HL-60 (cell line): ENCODE measurements around the gene CCM2L.

Experiments
- DNase-seq, 2 experiments: peaks; one replicate each; pipeline ENCODE4 v3.0.0-alpha.2; 2010 to 2020; ENCODE audit warnings: low read depth in 1 of 2, low spot score in 1 of 2
- H3K27ac ChIP-seq: fragments of 250-450 bp; sonication (Bioruptor Pico); replicated peaks from 2 replicates; pipeline ENCODE4 v1.5.1; 2020; ENCODE audit warnings: mild to moderate bottlenecking, moderate library complexity
- H3K27me3 ChIP-seq: fragments of 250-450 bp; sonication (Bioruptor Pico); 2 replicates; pipeline ENCODE4 v1.5.1; 2021; ENCODE audit warnings: mild to moderate bottlenecking, moderate library complexity; ENCODE audit not compliant: insufficient read depth, poor library complexity, severe bottlenecking
- H3K4me3 ChIP-seq: replicated peaks from 2 replicates; pipeline ENCODE4 v1.5.1; 2011; ENCODE audit warnings: mild to moderate bottlenecking, control low read depth, low read length; ENCODE audit not compliant: insufficient read depth
- CTCF ChIP-seq: IDR thresholded peaks from one replicate; pipeline ENCODE4 v1.5.1; 2011; ENCODE audit warnings: low read length, control low read depth, inconsistent platforms; ENCODE audit not compliant: insufficient read depth
- GABPA ChIP-seq: IDR thresholded peaks from 2 replicates; pipeline ENCODE4 v1.6.1; 2012; ENCODE audit warnings: low read depth
- POLR2AphosphoS5 ChIP-seq: IDR thresholded peaks from 2 replicates; pipeline ENCODE4 v1.6.1; 2012; ENCODE audit warnings: low read depth
- REST ChIP-seq: IDR thresholded peaks from 2 replicates; pipeline ENCODE4 v1.6.1; 2012; ENCODE audit warnings: low read depth; ENCODE audit not compliant: insufficient replicate concordance
- SPI1 ChIP-seq: IDR thresholded peaks from 2 replicates; pipeline ENCODE4 v1.6.1; 2012; ENCODE audit warnings: low read depth, mild to moderate bottlenecking, borderline replicate concordance

Gene CCM2L

GRCh38 chr20:32063695-32064094 lies 53.5 kb downstream of the CCM2L start:
- peak; percentile 54 to 84 for DNase-seq
- Histone ChIP-seq H3K27me3 (no peaks in the 10 kb centered on the region), H3K4me3 (peak overlapping the region; percentile 24), H3K27ac (peak overlapping the region; percentile 83)
- TF ChIP-seq SPI1 (peak; percentile 35; the same call in 1 of the 2 replicates), REST (no peak)

- no peak for DNase-seq
- Histone ChIP-seq H3K4me3 (no peak overlapping the region), H3K27me3 (no peaks in the 10 kb centered on the region), H3K27ac (peak overlapping the region; percentile 34; the same call in 1 of the 2 replicates)
- no peak for TF ChIP-seq POLR2AphosphoS5
- no peak for TF ChIP-seq CTCF
- TF ChIP-seq REST, result no peak
- no peak for TF ChIP-seq GABPA
- no peak for TF ChIP-seq SPI1
These were observed 54.4 kb downstream of the CCM2L start for GRCh38 chr20:32064667-32065066.

GRCh38 chr20:32067234-32067821 lies 57.1 kb downstream of the CCM2L start:
- Histone ChIP-seq H3K27ac (0 out of 2 replicates have a peak overlapping the region, but pooled peaks have one; percentile 2), H3K4me3 (no peak overlapping the region), H3K27me3 (no peaks in the 10 kb centered on the region)
- TF ChIP-seq GABPA, result no peak
- TF ChIP-seq SPI1, result peak; percentile 60; the same call in 1 of the 2 replicates
- TF ChIP-seq POLR2AphosphoS5, result no peak
- TF ChIP-seq REST, result no peak
- peak; percentile 54 to 56 for DNase-seq

- Histone ChIP-seq H3K27ac (peak overlapping the region; percentile 41), H3K4me3 (no peak overlapping the region), H3K27me3 (no peaks in the 10 kb centered on the region)
- DNase-seq, result no peak
- TF ChIP-seq REST, result no peak
- no peak for TF ChIP-seq CTCF
- TF ChIP-seq SPI1, result no peak
- no peak for TF ChIP-seq POLR2AphosphoS5
- no peak for TF ChIP-seq GABPA
These were observed 57.9 kb downstream of the CCM2L start for GRCh38 chr20:32068174-32068573.
